T-helper 1 cell treated with Interleukin-12 subunit alpha and Interleukin-12 subunit beta and Interleukin-4 antibody, amounts not matched to agents 30 μg/mL and 1 μg/mL, for 36 hours (primary cell): ENCODE measurements around the gene S100A7A.

Source experiments
- H3K27ac Mint-ChIP-seq: one replicate; pipeline ENCODE4 v1.8.0; 2021; ENCODE audit warnings: mild to moderate bottlenecking, mixed read lengths
- H3K27me3 Mint-ChIP-seq: one replicate; pipeline ENCODE4 v1.8.0; 2021; ENCODE audit warnings: low read depth, mixed read lengths
- H3K36me3 Mint-ChIP-seq: one replicate; pipeline ENCODE4 v1.8.0; 2021; ENCODE audit warnings: low read depth, mixed read lengths
- H3K4me1 Mint-ChIP-seq: one replicate; pipeline ENCODE4 v1.8.0; 2021; ENCODE audit warnings: low read depth, mixed read lengths
- H3K4me3 Mint-ChIP-seq: one replicate; pipeline ENCODE4 v1.8.0; 2021; ENCODE audit warnings: mild to moderate bottlenecking, moderate library complexity, mixed read lengths
- H3K9me3 Mint-ChIP-seq: one replicate; pipeline ENCODE4 v1.8.0; 2021; ENCODE audit warnings: mixed read lengths

Gene S100A7A

GRCh38 chr1:153415850-153416570, at the start of gene S100A7A:
S100A7A (plus strand) TSS chr1:153416520; CDS start chr1:153418083, 1,563 bp downstream.
- Mint-ChIP-seq H3K9me3 (no peaks in the 10 kb centered on the region), H3K4me1 (no peaks in the 10 kb centered on the region), H3K4me3 (no peak within 1 kb of the TSS), H3K27ac (no peak within 1 kb of the TSS), H3K36me3 (no peaks in the 10 kb centered on the region), H3K27me3 (peaks cover 12% of the 10 kb centered on the region)

GRCh38 chr1:153367090-153367489, 49.2 kb upstream of the S100A7A start:
- no peak overlapping the region for H3K4me3 Mint-ChIP-seq
- no peaks in the 10 kb centered on the region for H3K4me1 Mint-ChIP-seq
- H3K36me3 Mint-ChIP-seq, result no peaks in the 10 kb centered on the region
- no peaks in the 10 kb centered on the region for H3K9me3 Mint-ChIP-seq
- H3K27me3 Mint-ChIP-seq, result peaks cover 27% of the 10 kb centered on the region
- no peak overlapping the region for H3K27ac Mint-ChIP-seq

- Mint-ChIP-seq H3K27ac (no peak overlapping the region), H3K9me3 (no peaks in the 10 kb centered on the region), H3K4me1 (no peaks in the 10 kb centered on the region), H3K36me3 (no peaks in the 10 kb centered on the region), H3K27me3 (peaks cover 33% of the 10 kb centered on the region), H3K4me3 (no peak overlapping the region)
Observed at GRCh38 chr1:153368495-153368894, 47.8 kb upstream of the S100A7A start.

- Mint-ChIP-seq H3K36me3 (no peaks in the 10 kb centered on the region), H3K27ac (no peak overlapping the region), H3K27me3 (peaks cover 27% of the 10 kb centered on the region), H3K4me3 (no peak overlapping the region), H3K4me1 (no peaks in the 10 kb centered on the region), H3K9me3 (no peaks in the 10 kb centered on the region)
Observed at GRCh38 chr1:153370146-153370545, 46.2 kb upstream of the S100A7A start.

- no peaks in the 10 kb centered on the region for H3K36me3 Mint-ChIP-seq
- peaks cover 27% of the 10 kb centered on the region for H3K27me3 Mint-ChIP-seq
- H3K4me1 Mint-ChIP-seq, result no peaks in the 10 kb centered on the region
- no peaks in the 10 kb centered on the region for H3K9me3 Mint-ChIP-seq
- H3K27ac Mint-ChIP-seq, result no peak overlapping the region
- no peak overlapping the region for H3K4me3 Mint-ChIP-seq
Observed at GRCh38 chr1:153371231-153371630, 45.1 kb upstream of the S100A7A start.

GRCh38 chr1:153372571-153372970, 43.7 kb upstream of the S100A7A start:
- Mint-ChIP-seq H3K4me3 (no peak overlapping the region), H3K27ac (no peak overlapping the region), H3K27me3 (peaks cover 33% of the 10 kb centered on the region), H3K9me3 (no peaks in the 10 kb centered on the region), H3K36me3 (no peaks in the 10 kb centered on the region), H3K4me1 (no peaks in the 10 kb centered on the region)

GRCh38 chr1:153374071-153374470, 42.2 kb upstream of the S100A7A start:
- Mint-ChIP-seq H3K27me3 (peaks cover 45% of the 10 kb centered on the region), H3K9me3 (no peaks in the 10 kb centered on the region), H3K27ac (no peak overlapping the region), H3K4me3 (no peak overlapping the region), H3K36me3 (no peaks in the 10 kb centered on the region), H3K4me1 (no peaks in the 10 kb centered on the region)

- no peaks in the 10 kb centered on the region for H3K4me1 Mint-ChIP-seq
- no peak within 1 kb of the TSS for H3K27ac Mint-ChIP-seq
- no peaks in the 10 kb centered on the region for H3K9me3 Mint-ChIP-seq
- H3K4me3 Mint-ChIP-seq, result no peak within 1 kb of the TSS
- peaks cover 35% of the 10 kb centered on the region for H3K27me3 Mint-ChIP-seq
- no peaks in the 10 kb centered on the region for H3K36me3 Mint-ChIP-seq
Observed at GRCh38 chr1:153375511-153375910, 40.8 kb upstream of the S100A7A start, which contains the start of gene S100A12. S100A12 (minus strand) TSS chr1:153375621; CDS start chr1:153374592, 1,029 bp downstream.

GRCh38 chr1:153379591-153379990, 36.7 kb upstream of the S100A7A start:
- Mint-ChIP-seq H3K27me3 (peaks cover 48% of the 10 kb centered on the region), H3K36me3 (no peaks in the 10 kb centered on the region)

GRCh38 chr1:153380711-153381110, 35.6 kb upstream of the S100A7A start:
- H3K36me3 Mint-ChIP-seq, result no peaks in the 10 kb centered on the region
- H3K4me1 Mint-ChIP-seq, result no peaks in the 10 kb centered on the region

More at GRCh38 chr1:153379591-153379990, 36.7 kb upstream of the S100A7A start:
- H3K9me3 Mint-ChIP-seq, result peaks cover 16% of the 10 kb centered on the region
- no peaks in the 10 kb centered on the region for H3K4me1 Mint-ChIP-seq
- no peak overlapping the region for H3K27ac Mint-ChIP-seq
- H3K4me3 Mint-ChIP-seq, result no peak overlapping the region

GRCh38 chr1:153384958-153385580, 31.3 kb upstream of the S100A7A start:
- Mint-ChIP-seq H3K9me3 (peaks cover 16% of the 10 kb centered on the region), H3K27ac (no peak overlapping the region), H3K4me1 (peaks cover 9% of the 10 kb centered on the region), H3K36me3 (no peaks in the 10 kb centered on the region), H3K4me3 (no peak overlapping the region), H3K27me3 (peaks cover 30% of the 10 kb centered on the region)

More at GRCh38 chr1:153380711-153381110, 35.6 kb upstream of the S100A7A start:
- Mint-ChIP-seq H3K4me3 (no peak overlapping the region), H3K27me3 (peaks cover 48% of the 10 kb centered on the region), H3K9me3 (peaks cover 16% of the 10 kb centered on the region), H3K27ac (no peak overlapping the region)

GRCh38 chr1:153386500-153386901, 29.8 kb upstream of the S100A7A start:
- Mint-ChIP-seq H3K4me3 (no peak overlapping the region), H3K4me1 (peaks cover 9% of the 10 kb centered on the region), H3K27ac (peak overlapping the region; percentile 2), H3K36me3 (no peaks in the 10 kb centered on the region), H3K9me3 (peaks cover 11% of the 10 kb centered on the region), H3K27me3 (peaks cover 26% of the 10 kb centered on the region)

GRCh38 chr1:153387001-153387400, 29.3 kb upstream of the S100A7A start:
- H3K27me3 Mint-ChIP-seq, result peaks cover 23% of the 10 kb centered on the region
- H3K4me1 Mint-ChIP-seq, result peaks cover 9% of the 10 kb centered on the region
- peaks cover 6% of the 10 kb centered on the region for H3K9me3 Mint-ChIP-seq
- no peak overlapping the region for H3K27ac Mint-ChIP-seq
- no peak overlapping the region for H3K4me3 Mint-ChIP-seq
- no peaks in the 10 kb centered on the region for H3K36me3 Mint-ChIP-seq

GRCh38 chr1:153387785-153388184, 28.5 kb upstream of the S100A7A start:
- no peak overlapping the region for H3K27ac Mint-ChIP-seq

GRCh38 chr1:153389401-153389800, 26.9 kb upstream of the S100A7A start:
- Mint-ChIP-seq H3K4me1 (peaks cover 9% of the 10 kb centered on the region), H3K9me3 (no peaks in the 10 kb centered on the region), H3K4me3 (no peak overlapping the region), H3K27ac (no peak overlapping the region), H3K27me3 (peaks cover 11% of the 10 kb centered on the region), H3K36me3 (no peaks in the 10 kb centered on the region)

More at GRCh38 chr1:153387785-153388184, 28.5 kb upstream of the S100A7A start:
- Mint-ChIP-seq H3K36me3 (no peaks in the 10 kb centered on the region), H3K4me1 (peaks cover 9% of the 10 kb centered on the region), H3K27me3 (peaks cover 15% of the 10 kb centered on the region), H3K4me3 (no peak overlapping the region), H3K9me3 (no peaks in the 10 kb centered on the region)
